Immature natural killer cell (primary cell): Measurements from ENCODE around the gene RRP36. TPM values are rescaled to one million over a fixed set of nuclear protein-coding genes. Genes with fewer than 3 reads are reported as not detected.

Source experiments
- DNase-seq, 3 donors: peaks; one replicate each; pipeline ENCODE4 v3.0.0; 2022; ENCODE audit warnings: mixed read lengths in 1 of 3
- H3K27ac Mint-ChIP-seq, 6 donors: one replicate each; pipeline ENCODE4 v1.8.0; 2020; ENCODE audit warnings: mixed read lengths in 6 of 6, mild to moderate bottlenecking in 5 of 6, inconsistent platforms in 4 of 6, moderate library complexity in 3 of 6
- H3K27me3 Mint-ChIP-seq, 3 donors: one replicate each; pipeline ENCODE4 v1.8.0; 2020 to 2021; ENCODE audit warnings: low read depth in 3 of 3, mild to moderate bottlenecking in 3 of 3, mixed read lengths in 3 of 3, moderate library complexity in 3 of 3, inconsistent platforms in 1 of 3
- H3K36me3 Mint-ChIP-seq, 3 donors: one replicate each; pipeline ENCODE4 v1.8.0; 2020; ENCODE audit warnings: mixed read lengths in 3 of 3, inconsistent platforms in 2 of 3, mild to moderate bottlenecking in 2 of 3
- H3K4me1 Mint-ChIP-seq, 2 donors: one replicate each; pipeline ENCODE4 v1.8.0; 2020; ENCODE audit warnings: inconsistent platforms in 2 of 2, mild to moderate bottlenecking in 2 of 2, mixed read lengths in 2 of 2, moderate library complexity in 1 of 2
- H3K4me3 Mint-ChIP-seq, 5 donors: one replicate each; pipeline ENCODE4 v1.8.0; 2020; ENCODE audit warnings: mild to moderate bottlenecking in 5 of 5, mixed read lengths in 5 of 5, inconsistent platforms in 3 of 5, moderate library complexity in 3 of 5
- H3K9me3 Mint-ChIP-seq, 6 donors: one replicate each; pipeline ENCODE4 v1.8.0; 2020; ENCODE audit warnings: mild to moderate bottlenecking in 6 of 6, mixed read lengths in 6 of 6, inconsistent platforms in 4 of 6, moderate library complexity in 3 of 6
- polyA plus RNA-seq, 3 donors: library from polyadenylated mRNA; unstranded; fragments of 300-500 nt; fragmentation: Illumina TruSeq; gene quantifications; one replicate each; pipeline ENCODE4 v1.2.3, GENCODE V29; 2021

Gene RRP36
- polyA plus RNA-seq, 3 donors from 2014 or later, result 56.1 to 81.4 (median 78.9) TPM

GRCh38 chr6:43070028-43070632, 48.7 kb downstream of the RRP36 start:
- Mint-ChIP-seq H3K4me3 (no peak overlapping the region), H3K36me3 (peaks cover 27 to 34% (median 27%) of the 10 kb centered on the region in 3 donors), H3K9me3 (no peaks in the 10 kb centered on the region), H3K4me1 (no peaks in the 10 kb centered on the region), H3K27ac (peak overlapping the region in 1 of 6 donors; percentile 58), H3K27me3 (peaks cover 0 to 3% (median 3%) of the 10 kb centered on the region in 3 donors)
- DNase-seq, result peak in 2 of 3 donors; percentile 18 to 21

- peaks cover 18 to 24% (median 24%) of the 10 kb centered on the region in 3 donors for H3K36me3 Mint-ChIP-seq
- no peak for DNase-seq
- H3K4me1 Mint-ChIP-seq, result peaks cover 12 to 13% of the 10 kb centered on the region in 2 donors
- H3K4me3 Mint-ChIP-seq, result peak overlapping the region; percentile 30 to 70 (median 60)
- H3K27ac Mint-ChIP-seq, result no peak overlapping the region
- H3K27me3 Mint-ChIP-seq, result peaks cover 0 to 15% (median 3%) of the 10 kb centered on the region in 3 donors
- no peaks in the 10 kb centered on the region for H3K9me3 Mint-ChIP-seq
These were observed 53.6 kb downstream of the RRP36 start for GRCh38 chr6:43074847-43075669.

GRCh38 chr6:43075670-43076463, 54.4 kb downstream of the RRP36 start, which contains the start of gene PTK7:
TSS of gene PTK7 (plus strand) at chr6:43076314. CDS start at chr6:43076489, 175 bp downstream.
- H3K27ac Mint-ChIP-seq, result no peak within 1 kb of the TSS
- H3K27me3 Mint-ChIP-seq, result peaks cover 0 to 15% (median 3%) of the 10 kb centered on the region in 3 donors
- H3K9me3 Mint-ChIP-seq, result no peaks in the 10 kb centered on the region
- peak within 1 kb of the TSS; percentile 53 to 70 (median 63) for H3K4me3 Mint-ChIP-seq
- peaks cover 12 to 13% of the 10 kb centered on the region in 2 donors for H3K4me1 Mint-ChIP-seq
- peak in 1 of 3 donors; percentile 12 for DNase-seq
- peaks cover 18 to 24% (median 24%) of the 10 kb centered on the region in 3 donors for H3K36me3 Mint-ChIP-seq

GRCh38 chr6:43076464-43077332, 55.3 kb downstream of the RRP36 start:
- DNase-seq, result peak in 1 of 3 donors; percentile 9
- H3K36me3 Mint-ChIP-seq, result peaks cover 18 to 24% (median 24%) of the 10 kb centered on the region in 3 donors
- H3K9me3 Mint-ChIP-seq, result no peaks in the 10 kb centered on the region
- H3K27me3 Mint-ChIP-seq, result peaks cover 0 to 15% (median 3%) of the 10 kb centered on the region in 3 donors
- H3K4me3 Mint-ChIP-seq, result peak overlapping the region; percentile 13 to 64 (median 53)
- no peak overlapping the region for H3K27ac Mint-ChIP-seq
- H3K4me1 Mint-ChIP-seq, result peaks cover 12 to 13% of the 10 kb centered on the region in 2 donors

- H3K4me3 Mint-ChIP-seq, result peak overlapping the region; percentile 13 to 64 (median 53)
- no peak overlapping the region for H3K27ac Mint-ChIP-seq
- peaks cover 12 to 13% of the 10 kb centered on the region in 2 donors for H3K4me1 Mint-ChIP-seq
- H3K9me3 Mint-ChIP-seq, result no peaks in the 10 kb centered on the region
- H3K36me3 Mint-ChIP-seq, result peaks cover 13 to 18% (median 17%) of the 10 kb centered on the region in 3 donors
- peaks cover 0 to 15% (median 3%) of the 10 kb centered on the region in 3 donors for H3K27me3 Mint-ChIP-seq
- no peak for DNase-seq
These were observed 55.9 kb downstream of the RRP36 start for GRCh38 chr6:43077333-43077809.

- Mint-ChIP-seq H3K27me3 (peaks cover 0 to 12% (median 3%) of the 10 kb centered on the region in 3 donors), H3K27ac (no peak overlapping the region), H3K4me3 (peak overlapping the region; percentile 6 to 64 (median 39))
These were observed 56.6 kb downstream of the RRP36 start for GRCh38 chr6:43077981-43078511.

GRCh38 chr6:43078691-43079090, 57.3 kb downstream of the RRP36 start:
- Mint-ChIP-seq H3K27me3 (peaks cover 0 to 12% (median 3%) of the 10 kb centered on the region in 3 donors), H3K4me3 (peak overlapping the region in 1 of 5 donors; percentile 53), H3K9me3 (no peaks in the 10 kb centered on the region), H3K4me1 (peaks cover 12 to 13% of the 10 kb centered on the region in 2 donors), H3K27ac (peak overlapping the region in 1 of 6 donors; percentile 8), H3K36me3 (peaks cover 6 to 7% (median 6%) of the 10 kb centered on the region in 3 donors)
- no peak for DNase-seq

More at GRCh38 chr6:43077981-43078511, 56.6 kb downstream of the RRP36 start:
- no peak for DNase-seq
- peaks cover 7 to 11% (median 11%) of the 10 kb centered on the region in 3 donors for H3K36me3 Mint-ChIP-seq
- H3K4me1 Mint-ChIP-seq, result peaks cover 12 to 13% of the 10 kb centered on the region in 2 donors
- H3K9me3 Mint-ChIP-seq, result no peaks in the 10 kb centered on the region

Other genes with a start within 250 kb of the RRP36 start
- gene BICRAL, start 239.6 kb upstream of the RRP36 start, polyA plus RNA-seq, result 1 to 10 TPM; 1.9 to 5.3 (median 2.4) TPM
- gene RPL7L1, start 142.0 kb upstream of the RRP36 start, polyA plus RNA-seq, result 10 to 100 TPM; 42.4 to 90.8 (median 50.5) TPM
- gene PTCRA, start 105.6 kb upstream of the RRP36 start, polyA plus RNA-seq, result 1 to 10 TPM in 1 of 3 donors, under 1 TPM in 1, not detected in 1; 0.62 to 3.1 TPM
- gene CNPY3, start 92.1 kb upstream of the RRP36 start, polyA plus RNA-seq, result 100 to 1,000 TPM in 2 of 3 donors, 10 to 100 TPM in 1; 92.9 to 129 (median 119) TPM
- under 1 TPM in 1 of 3 donors, not detected in 2; 0.55 TPM for gene GNMT, start 60.9 kb upstream of the RRP36 start, polyA plus RNA-seq
- 10 to 100 TPM; 12.2 to 18.1 (median 16.4) TPM for gene PEX6, start 42.4 kb upstream of the RRP36 start, polyA plus RNA-seq
- gene PPP2R5D, start 37.1 kb upstream of the RRP36 start, polyA plus RNA-seq, result 10 to 100 TPM; 17.1 to 29.9 (median 17.7) TPM
- gene MEA1, start 7.7 kb upstream of the RRP36 start, polyA plus RNA-seq, result 100 to 1,000 TPM in 1 of 3 donors, 10 to 100 TPM in 2; 92.4 to 157 (median 97.6) TPM
- 100 to 1,000 TPM; 123 to 228 (median 143) TPM for gene KLHDC3, start 7.4 kb upstream of the RRP36 start, polyA plus RNA-seq
- 1 to 10 TPM in 2 of 3 donors, under 1 TPM in 1; 0.90 to 3.4 (median 1.3) TPM for gene CUL7, start 32.2 kb downstream of the RRP36 start, polyA plus RNA-seq
- 10 to 100 TPM; 37.5 to 60.8 (median 54.0) TPM for gene MRPL2, start 37.8 kb downstream of the RRP36 start, polyA plus RNA-seq
- 10 to 100 TPM in 2 of 3 donors, 1 to 10 TPM in 1; 9.1 to 14.4 (median 11.0) TPM for gene KLC4, start 38.0 kb downstream of the RRP36 start, polyA plus RNA-seq
- gene PTK7, start 54.7 kb downstream of the RRP36 start, polyA plus RNA-seq, result 1 to 10 TPM in 2 of 3 donors, not detected in 1; 1.1 TPM
- gene SRF, start 149.6 kb downstream of the RRP36 start, polyA plus RNA-seq, result 1 to 10 TPM; 4.8 to 7.3 (median 5.2) TPM
- 1 to 10 TPM; 2.2 to 8.5 (median 4.4) TPM for gene CUL9, start 160.6 kb downstream of the RRP36 start, polyA plus RNA-seq
- gene DNPH1, start 207.9 kb downstream of the RRP36 start, polyA plus RNA-seq, result 10 to 100 TPM; 23.7 to 36.8 (median 33.6) TPM
- not detected for gene TTBK1, start 221.9 kb downstream of the RRP36 start, polyA plus RNA-seq